ENCODE results near the gene UACA. TPM values are rescaled to one million over a fixed set of nuclear protein-coding genes. Genes with fewer than 3 reads are reported as not detected.

UACA gene
- total RNA-seq, 1 experiment from 2014 or later: 59.9 TPM

DNA sequence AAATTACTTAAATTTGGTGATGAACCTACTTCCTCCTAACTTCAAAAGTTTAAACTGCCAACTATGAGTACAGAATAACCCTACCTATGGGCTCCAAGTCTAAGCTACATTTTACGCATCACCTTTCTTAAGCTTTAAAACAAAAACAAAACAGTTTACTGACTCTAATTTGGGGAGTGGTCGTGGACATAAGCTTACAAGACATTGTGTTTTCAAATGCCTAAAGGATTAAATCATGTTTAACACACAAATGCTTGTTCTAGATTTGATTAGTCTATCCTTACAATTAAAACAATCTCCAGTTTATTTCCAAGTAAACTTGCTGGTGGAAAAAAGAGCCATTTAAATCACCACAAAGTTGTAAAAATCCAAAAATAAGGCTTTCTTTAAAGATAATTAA is 62.2 kb downstream of the UACA start:
- Histone ChIP-seq H2AFZ (no peak overlapping the region), H3K9me2 (ENCODE audit: insufficient read depth) (no peaks in the 10 kb centered on the region), H3F3A (ENCODE audit: insufficient read depth, low read depth) (peaks cover 4% of the 10 kb centered on the region; the same call in 1 of the 2 replicates), H3K4me1 (replicated peaks; ENCODE audit: insufficient read depth) (0 out of 2 replicates have a peak, but pooled peaks cover 13% of the 10 kb centered on the region), H4K20me1 (ENCODE audit: insufficient read depth) (no peaks in the 10 kb centered on the region), H3K27me3 (ENCODE audit: insufficient read depth, low read depth) (no peaks in the 10 kb centered on the region), H3K79me2 (ENCODE audit: low read depth) (0 out of 2 replicates have a peak, but pooled peaks cover 3% of the 10 kb centered on the region), H3K4me3 (no peak overlapping the region), H3K9me3 (ENCODE audit: insufficient read depth, low read depth) (no peaks in the 10 kb centered on the region), H3K4me2 (no peak overlapping the region), H3K36me3 (ENCODE audit: low read depth) (no peaks in the 10 kb centered on the region), H3K27ac (no peak overlapping the region)
- TF ChIP-seq, protein P1, sequence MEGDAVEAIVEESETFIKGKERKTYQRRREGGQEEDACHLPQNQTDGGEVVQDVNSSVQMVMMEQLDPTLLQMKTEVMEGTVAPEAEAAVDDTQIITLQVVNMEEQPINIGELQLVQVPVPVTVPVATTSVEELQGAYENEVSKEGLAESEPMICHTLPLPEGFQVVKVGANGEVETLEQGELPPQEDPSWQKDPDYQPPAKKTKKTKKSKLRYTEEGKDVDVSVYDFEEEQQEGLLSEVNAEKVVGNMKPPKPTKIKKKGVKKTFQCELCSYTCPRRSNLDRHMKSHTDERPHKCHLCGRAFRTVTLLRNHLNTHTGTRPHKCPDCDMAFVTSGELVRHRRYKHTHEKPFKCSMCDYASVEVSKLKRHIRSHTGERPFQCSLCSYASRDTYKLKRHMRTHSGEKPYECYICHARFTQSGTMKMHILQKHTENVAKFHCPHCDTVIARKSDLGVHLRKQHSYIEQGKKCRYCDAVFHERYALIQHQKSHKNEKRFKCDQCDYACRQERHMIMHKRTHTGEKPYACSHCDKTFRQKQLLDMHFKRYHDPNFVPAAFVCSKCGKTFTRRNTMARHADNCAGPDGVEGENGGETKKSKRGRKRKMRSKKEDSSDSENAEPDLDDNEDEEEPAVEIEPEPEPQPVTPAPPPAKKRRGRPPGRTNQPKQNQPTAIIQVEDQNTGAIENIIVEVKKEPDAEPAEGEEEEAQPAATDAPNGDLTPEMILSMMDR (conservative IDR thresholded peaks at IDR 0.05): no peak
- TF ChIP-seq EZH2 (IDR thresholded peaks at IDR 0.05; ENCODE audit: low read depth): no peak
- no TSS peak for BruUV-seq (replicated peaks)
- intact Hi-C loops (cut with micrococcal nuclease; ENCODE audit: unreplicated experiment): loop anchor here (5.0 kb wide), 1 partner anchor 61 kb away; the partner anchor contains the start of gene UACA
- CTCF ChIA-PET: interaction anchor here (0.9 to 1.4 kb wide), 3 partner anchors 10 to 22 kb away, joined by 3 to 4 read pairs (median 4); no protein-coding TSS in a partner anchor
- DNase-seq: no peak
- POLR2A ChIA-PET (ENCODE audit: unreplicated experiment): interaction anchor here (0.5 to 0.7 kb wide), 4 partner anchors 12 to 235 kb away, joined by 3 to 8 read pairs (median 4); no protein-coding TSS in a partner anchor

DNA sequence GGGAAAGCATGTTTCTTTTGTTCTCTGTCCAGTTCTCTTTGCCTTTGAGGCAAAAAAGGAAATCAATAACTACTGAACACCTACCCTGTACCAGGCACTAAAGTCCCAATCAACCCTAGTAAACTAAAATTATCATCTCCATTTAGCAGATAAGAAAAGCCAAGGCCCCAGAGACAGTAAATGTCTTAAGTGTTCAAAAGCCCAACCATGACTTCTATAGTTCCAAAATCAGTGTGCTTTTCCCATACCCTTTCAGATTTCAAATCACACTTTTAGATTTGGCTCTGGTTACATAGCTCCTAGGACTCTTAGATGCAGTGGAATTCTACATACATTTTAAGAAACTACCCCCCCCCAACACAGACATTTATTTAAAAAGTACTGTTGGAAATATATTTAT is 63.5 kb downstream of the UACA start:
- H3K9me3 ChIP-seq (ENCODE audit: insufficient read depth, low read depth): no peaks in the 10 kb centered on the region
- H3K4me3 ChIP-seq: no peak overlapping the region
- DNase-seq: no peak
- H3K9me2 ChIP-seq (ENCODE audit: insufficient read depth): no peaks in the 10 kb centered on the region
- H3K4me2 ChIP-seq: no peak overlapping the region
- intact Hi-C loops (cut with micrococcal nuclease; ENCODE audit: unreplicated experiment): loop anchor here (5.0 kb wide), 1 partner anchor 62 kb away; the partner anchor contains the start of gene UACA
- POLR2A ChIA-PET (ENCODE audit: unreplicated experiment): no interaction called here
- TF ChIP-seq EZH2 (IDR thresholded peaks at IDR 0.05; ENCODE audit: low read depth): no peak
- TF ChIP-seq, protein P1 (conservative IDR thresholded peaks at IDR 0.05): no peak
- no peak overlapping the region for H2AFZ ChIP-seq
- no peaks in the 10 kb centered on the region for H3K36me3 ChIP-seq (ENCODE audit: low read depth)
- H3K27ac ChIP-seq: no peak overlapping the region
- 0 out of 2 replicates have a peak, but pooled peaks cover 13% of the 10 kb centered on the region for H3K4me1 ChIP-seq (replicated peaks; ENCODE audit: insufficient read depth)
- H3K27me3 ChIP-seq (ENCODE audit: insufficient read depth, low read depth): no peaks in the 10 kb centered on the region
- H3K79me2 ChIP-seq (ENCODE audit: low read depth): 0 out of 2 replicates have a peak, but pooled peaks cover 3% of the 10 kb centered on the region
- peaks cover 4% of the 10 kb centered on the region; the same call in 1 of the 2 replicates for H3F3A ChIP-seq (ENCODE audit: insufficient read depth, low read depth)
- BruUV-seq (replicated peaks): no TSS peak
- CTCF ChIA-PET: no interaction called here
- H4K20me1 ChIP-seq (ENCODE audit: insufficient read depth): no peaks in the 10 kb centered on the region

- TF ChIP-seq, protein P1 (conservative IDR thresholded peaks at IDR 0.05): no peak
- TF ChIP-seq EZH2 (IDR thresholded peaks at IDR 0.05; ENCODE audit: low read depth): no peak
- ChIA-PET POLR2A (ENCODE audit: unreplicated experiment) (interaction anchor here (0.5 kb wide), 1 partner anchor 15 kb away, joined by 3 read pairs; no protein-coding TSS in a partner anchor), CTCF (no interaction called here)
- DNase-seq: no peak
- no peaks in the 10 kb centered on the region for H3K9me2 ChIP-seq (ENCODE audit: insufficient read depth)
- no peak overlapping the region for H3K4me2 ChIP-seq
- intact Hi-C loops (cut with micrococcal nuclease; ENCODE audit: unreplicated experiment): no loop called here
- H3K4me3 ChIP-seq: no peak overlapping the region
- H3K79me2 ChIP-seq (ENCODE audit: low read depth): 0 out of 2 replicates have a peak, but pooled peaks cover 3% of the 10 kb centered on the region
- no peak overlapping the region for H3K27ac ChIP-seq
- peaks cover 4% of the 10 kb centered on the region; the same call in 1 of the 2 replicates for H3F3A ChIP-seq (ENCODE audit: insufficient read depth, low read depth)
- 0 out of 2 replicates have a peak, but pooled peaks cover 13% of the 10 kb centered on the region for H3K4me1 ChIP-seq (replicated peaks; ENCODE audit: insufficient read depth)
- H3K36me3 ChIP-seq (ENCODE audit: low read depth): no peaks in the 10 kb centered on the region
- H3K27me3 ChIP-seq (ENCODE audit: insufficient read depth, low read depth): no peaks in the 10 kb centered on the region
- no peaks in the 10 kb centered on the region for H3K9me3 ChIP-seq (ENCODE audit: insufficient read depth, low read depth)
- no peak overlapping the region for H2AFZ ChIP-seq
- BruUV-seq (replicated peaks): no TSS peak
- H4K20me1 ChIP-seq (ENCODE audit: insufficient read depth): no peaks in the 10 kb centered on the region
Measured at GRCh38 chr15:70698836-70699390, 64.4 kb downstream of the UACA start.

Measured in PC-9 (cell line).